ENCODE measurements around the gene HMCES.

HMCES gene

GRCh38 chr3:129305592-129306091 is 27.0 kb downstream of the HMCES start:
- peak; percentile 95 for DNase-seq

GRCh38 chr3:129308636-129309035 is 30.0 kb downstream of the HMCES start:
- no peak for DNase-seq

- DNase-seq = no peak
These were observed 31.7 kb downstream of the HMCES start for GRCh38 chr3:129310111-129311011.

GRCh38 chr3:129311054-129311902 is 32.6 kb downstream of the HMCES start:
- no peak for DNase-seq

- DNase-seq = no peak
These were observed 33.5 kb downstream of the HMCES start for GRCh38 chr3:129312021-129312639.

- peak; percentile 60 for DNase-seq
These were observed 34.2 kb downstream of the HMCES start for GRCh38 chr3:129312671-129313414.

- no peak for DNase-seq
These were observed 34.7 kb downstream of the HMCES start for GRCh38 chr3:129313415-129313664.

GRCh38 chr3:129313665-129314385 is 35.2 kb downstream of the HMCES start:
- peak; percentile 33 for DNase-seq

- peak; percentile 90 for DNase-seq
These were observed 35.9 kb downstream of the HMCES start for GRCh38 chr3:129314386-129315222.

- DNase-seq = peak; percentile 42
These were observed 36.7 kb downstream of the HMCES start for GRCh38 chr3:129315223-129315997.

- no peak for DNase-seq
These were observed 37.3 kb downstream of the HMCES start for GRCh38 chr3:129315998-129316247.

- DNase-seq = peak; percentile 83
These were observed 37.8 kb downstream of the HMCES start for GRCh38 chr3:129316248-129317013.

- no peak for DNase-seq
These were observed 38.5 kb downstream of the HMCES start for GRCh38 chr3:129317014-129317771.

GRCh38 chr3:129317848-129318247 is 39.2 kb downstream of the HMCES start:
- DNase-seq = no peak

- no peak for DNase-seq
These were observed 40.3 kb downstream of the HMCES start for GRCh38 chr3:129318921-129319320.

GRCh38 chr3:129320261-129320660 is 41.6 kb downstream of the HMCES start:
- no peak for DNase-seq

- no peak for DNase-seq
These were observed 42.3 kb downstream of the HMCES start for GRCh38 chr3:129320825-129321487.

GRCh38 chr3:129321887-129322286 is 43.2 kb downstream of the HMCES start:
- no peak for DNase-seq
